Measurements from ENCODE around the gene MYH11.

GRCh38 chr16:15674571-15674970, 182.3 kb downstream of the MYH11 start:
- no peak for TF ChIP-seq EZH2 (IDR thresholded peaks at IDR 0.05; ENCODE audit: low read length)
- TF ChIP-seq, protein P1, sequence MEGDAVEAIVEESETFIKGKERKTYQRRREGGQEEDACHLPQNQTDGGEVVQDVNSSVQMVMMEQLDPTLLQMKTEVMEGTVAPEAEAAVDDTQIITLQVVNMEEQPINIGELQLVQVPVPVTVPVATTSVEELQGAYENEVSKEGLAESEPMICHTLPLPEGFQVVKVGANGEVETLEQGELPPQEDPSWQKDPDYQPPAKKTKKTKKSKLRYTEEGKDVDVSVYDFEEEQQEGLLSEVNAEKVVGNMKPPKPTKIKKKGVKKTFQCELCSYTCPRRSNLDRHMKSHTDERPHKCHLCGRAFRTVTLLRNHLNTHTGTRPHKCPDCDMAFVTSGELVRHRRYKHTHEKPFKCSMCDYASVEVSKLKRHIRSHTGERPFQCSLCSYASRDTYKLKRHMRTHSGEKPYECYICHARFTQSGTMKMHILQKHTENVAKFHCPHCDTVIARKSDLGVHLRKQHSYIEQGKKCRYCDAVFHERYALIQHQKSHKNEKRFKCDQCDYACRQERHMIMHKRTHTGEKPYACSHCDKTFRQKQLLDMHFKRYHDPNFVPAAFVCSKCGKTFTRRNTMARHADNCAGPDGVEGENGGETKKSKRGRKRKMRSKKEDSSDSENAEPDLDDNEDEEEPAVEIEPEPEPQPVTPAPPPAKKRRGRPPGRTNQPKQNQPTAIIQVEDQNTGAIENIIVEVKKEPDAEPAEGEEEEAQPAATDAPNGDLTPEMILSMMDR (optimal IDR thresholded peaks at IDR 0.05 in 1 of 3, IDR thresholded peaks at IDR 0.05 in 1 of 3, conservative IDR thresholded peaks at IDR 0.05 in 1 of 3; ENCODE audit: extremely low read depth in 1 of 3, insufficient read depth in 2 of 3, low read length in 3 of 3), result no peak
